HCT116 (cell line): Measurements from ENCODE around the gene SBF1. TPM values are rescaled to one million over a fixed set of nuclear protein-coding genes. Genes with fewer than 3 reads are reported as not detected.
A peak's percentile ranks its signal among the peaks of the same experiment; 100 is the strongest.

Experiments
- ATAC-seq: fragments of 200-7000 bp; cut with Tn5 transposase; 2 replicates; pipeline ENCODE4 v1.9.1; 2020; ENCODE audit warnings: mild to moderate bottlenecking, moderate library complexity
- BruUV-seq: library from RNA; stranded (reverse); fragments of 400-500 nt; replicated peaks from 2 replicates; lab custom pipeline; 2021; lab: Mats Ljungman, UMichigan
- CTCF ChIA-PET: fragments of 300-600 bp; sonication (Branson Sonifier 250); formaldehyde crosslinking; loops from one replicate; lab custom pipeline; 2021; ENCODE audit warnings: antibody characterized with exemption; lab: Charles Lee
- POLR2A ChIA-PET: fragments of 300-600, 350-600 bp; sonication (Branson Sonifier 250); formaldehyde crosslinking; loops from one replicate; lab custom pipeline; 2021; ENCODE audit warnings: antibody characterized with exemption; lab: Charles Lee
- RAD21 ChIA-PET, 2 experiments: fragments of 300-600 bp; sonication (Branson Sonifier 250); formaldehyde crosslinking; loops; one replicate each; lab custom pipeline; 2023; ENCODE audit warnings: low total read pairs in 2 of 2; ENCODE audit not compliant: uncharacterized antibody in 2 of 2, unreplicated experiment in 2 of 2, low non-redundant PET in 1 of 2; lab: Charles Lee
- DNase-seq: peaks from one replicate; pipeline ENCODE4 v3.0.0-alpha.2; 2010; ENCODE audit warnings: low read depth, low spot score
- H2AFZ ChIP-seq: fragments of 200-600 bp; shearing (Covaris generic), sonication (generic); 2 replicates; pipeline ENCODE4 v1.6.1; 2017; ENCODE audit warnings: low read depth, mixed run types, mixed read lengths, antibody characterized with exemption, low read length; ENCODE audit not compliant: poor library complexity, severe bottlenecking
- H3K27ac ChIP-seq: 2 replicates; pipeline ENCODE4 v1.5.1; 2012; ENCODE audit warnings: low read depth, low read length
- H3K27me3 ChIP-seq: fragments of 200-600 bp; sonication (generic); 2 replicates; pipeline ENCODE4 v1.6.1; 2016; ENCODE audit warnings: mixed run types, low read length, mixed read lengths; ENCODE audit not compliant: insufficient read depth
- H3K36me3 ChIP-seq, 2 experiments: fragments of 200-500 bp in 1 of 2; fragments of 200-600 bp in 1 of 2; sonication (Bioruptor generic) in 1 of 2; sonication (generic) in 1 of 2; 2 replicates each; pipeline versions ENCODE4 v1.5.1 to v1.6.1; 2014 to 2016; ENCODE audit warnings: low read length in 2 of 2, inconsistent platforms in 1 of 2, mixed read lengths in 1 of 2, mixed run types in 1 of 2; ENCODE audit not compliant: insufficient read depth in 2 of 2, control insufficient read depth in 1 of 2
- H3K4me1 ChIP-seq, 2 experiments: fragments of 200-600 bp in 1 of 2; sonication (generic) in 1 of 2; 2 replicates each; pipeline versions ENCODE4 v1.5.1 to v1.6.1; 2012 to 2017; ENCODE audit warnings: low read length in 2 of 2, inconsistent platforms in 1 of 2, mild to moderate bottlenecking in 1 of 2, mixed read lengths in 1 of 2, mixed run types in 1 of 2, moderate library complexity in 1 of 2; ENCODE audit not compliant: insufficient read depth in 2 of 2, control insufficient read depth in 1 of 2
- H3K4me2 ChIP-seq: fragments of 200-600 bp; sonication (generic); 2 replicates; pipeline ENCODE4 v1.6.1; 2017; ENCODE audit warnings: mixed run types, low read length, mixed read lengths
- H3K4me3 ChIP-seq, 2 experiments: fragments of 200-600 bp in 1 of 2; sonication (generic) in 1 of 2; replicated peaks in 1 of 2; 2 replicates each; pipeline ENCODE4 v1.5.1; 2011 to 2016; ENCODE audit warnings: low read length in 2 of 2, control low read depth in 1 of 2, low read depth in 1 of 2, mild to moderate bottlenecking in 1 of 2, mixed read lengths in 1 of 2, mixed run types in 1 of 2
- H3K79me2 ChIP-seq: fragments of 200-600 bp; sonication (generic); 2 replicates; pipeline ENCODE4 v1.6.1; 2017; ENCODE audit warnings: mild to moderate bottlenecking, mixed run types, low read length, moderate library complexity, mixed read lengths; ENCODE audit not compliant: insufficient read depth
- H3K9ac ChIP-seq: fragments of 200-600 bp; sonication (generic); 2 replicates; pipeline ENCODE4 v1.6.1; 2016; ENCODE audit warnings: low read length, mixed read lengths
- H3K9me2 ChIP-seq: fragments of 200-600 bp; sonication (generic), shearing (Covaris generic); 2 replicates; pipeline ENCODE4 v1.6.1; 2017; ENCODE audit warnings: mixed run types, mild to moderate bottlenecking, moderate library complexity; ENCODE audit not compliant: insufficient read depth
- H3K9me3 ChIP-seq, 2 experiments: fragments of 200-500 bp in 1 of 2; fragments of 200-600 bp in 1 of 2; sonication (Bioruptor generic) in 1 of 2; sonication (generic) in 1 of 2; 2 replicates each; pipeline ENCODE4 v1.6.1; 2014 to 2017; ENCODE audit warnings: low read length in 2 of 2, mixed read lengths in 2 of 2, inconsistent platforms in 1 of 2, low read depth in 1 of 2, mild to moderate bottlenecking in 1 of 2, mixed run types in 1 of 2, moderate library complexity in 1 of 2; ENCODE audit not compliant: control insufficient read depth in 1 of 2, insufficient read depth in 1 of 2
- H4K20me1 ChIP-seq: fragments of 200-600 bp; sonication (generic), shearing (Covaris generic); 2 replicates; pipeline ENCODE4 v1.6.1; 2017; ENCODE audit warnings: mixed run types, mild to moderate bottlenecking, moderate library complexity; ENCODE audit not compliant: insufficient read depth
- CTCF ChIP-seq, 3 experiments: fragments of 200-600 bp in 1 of 3; sonication (generic) in 1 of 3; IDR thresholded peaks in 2 of 3; conservative IDR thresholded peaks in 1 of 3; 2 replicates each; pipeline ENCODE4 v1.5.1; 2012 to 2017; ENCODE audit warnings: low read depth in 2 of 3, low read length in 2 of 3, antibody characterized with exemption in 1 of 3, borderline replicate concordance in 1 of 3, control low read depth in 1 of 3, mild to moderate bottlenecking in 1 of 3, mixed read lengths in 1 of 3, mixed run types in 1 of 3, moderate library complexity in 1 of 3; ENCODE audit not compliant: insufficient read depth in 1 of 3
- EGR1 ChIP-seq: IDR thresholded peaks from 2 replicates; pipeline ENCODE4 v1.6.1; 2012; ENCODE audit warnings: low read depth
- REST ChIP-seq: IDR thresholded peaks from 2 replicates; pipeline ENCODE4 v1.6.1; 2012; ENCODE audit warnings: low read depth
- YY1 ChIP-seq: IDR thresholded peaks from 2 replicates; pipeline ENCODE4 v1.6.1; 2011; ENCODE audit warnings: low read length, low read depth, moderate library complexity, mild to moderate bottlenecking; ENCODE audit not compliant: insufficient replicate concordance; ENCODE audit errors: extremely low read depth
- ZNF274 ChIP-seq: fragments of 200-500 bp; sonication (Bioruptor generic); IDR thresholded peaks from 2 replicates; pipeline ENCODE4 v1.6.1; 2014; ENCODE audit warnings: mild to moderate bottlenecking, low read depth, low read length, inconsistent platforms
- intact Hi-C: fragments of 100-400 bp; cut with micrococcal nuclease; formaldehyde crosslinking; loops from 2 replicates; pipeline ENCODE4 v1.10.0; 2022
- total RNA-seq: library from RNA; stranded (reverse); gene quantifications from one replicate; pipeline ENCODE4 v1.2.1, GENCODE V29; 2021; ENCODE audit not compliant: unreplicated experiment

SBF1 gene
- total RNA-seq, 1 experiment from 2014 or later: 91.1 TPM

- no peak for TF ChIP-seq REST
- TF ChIP-seq EGR1: no peak
- no peak for TF ChIP-seq YY1
- TF ChIP-seq, all 23 proteins: peak for 0
Observed at GRCh38 chr22:50504369-50505211, 29.8 kb upstream of the SBF1 start (continued).

- ChIA-PET RAD21 (no interaction called here), POLR2A (no interaction called here)
- Histone ChIP-seq H3K79me2 (peaks cover 23% of the 10 kb centered on the region), H4K20me1 (no peaks in the 10 kb centered on the region), H3K9me3 (no peaks in the 10 kb centered on the region), H3K9me2 (no peaks in the 10 kb centered on the region), H3K4me3 (no peak overlapping the region), H3K36me3 (0 out of 4 replicates have a peak, but pooled peaks cover 0 to 8% of the 10 kb centered on the region in 2 experiments), H3K4me1 (peaks cover 2 to 11% of the 10 kb centered on the region in 2 experiments; a peak in 3 of 4 replicates)
- TF ChIP-seq CTCF (IDR thresholded peaks at IDR 0.05 in 2 of 3, conservative IDR thresholded peaks at IDR 0.05 in 1 of 3; ENCODE audit: borderline replicate concordance in 1 of 3, insufficient read depth in 1 of 3, low read depth in 2 of 3, low read length in 2 of 3) (0 out of 6 replicates have a peak, but pooled peaks of 1 of the 3 experiments have one; percentile 10), ZNF274 (no peak), REST (no peak)
- TF ChIP-seq, all 23 proteins: peak for 1
- no peak overlapping the region for H3K9ac ChIP-seq
- intact Hi-C loops: no loop called here
- H3K4me2 ChIP-seq: no peak overlapping the region
- CTCF ChIA-PET: interaction anchor here (0.6 kb wide), 1 partner anchor 78 kb away, joined by 3 read pairs; no protein-coding TSS in a partner anchor
- no peak for DNase-seq
- H2AFZ ChIP-seq: no peak overlapping the region
- BruUV-seq: no TSS peak
- H3K27me3 ChIP-seq: no peaks in the 10 kb centered on the region
- no peak for ATAC-seq
- no peak overlapping the region for H3K27ac ChIP-seq
Observed at GRCh38 chr22:50503475-50504145, 28.8 kb upstream of the SBF1 start.
